Measurements from ENCODE around the gene DIMT1. TPM values are rescaled to one million over a fixed set of nuclear protein-coding genes. Genes with fewer than 3 reads are reported as not detected.

DIMT1 gene
- 21.7 and 22.1 TPM in 2 replicates for total RNA-seq

- intact Hi-C loops (cut with micrococcal nuclease): loop anchor here (1.0 to 5.0 kb wide), 4 partner anchors 9 to 181 kb away; partner anchors contain the start of genes IPO11 and KIF2A
Measured at GRCh38 chr5:62403411-62404250, at the start of gene DIMT1. Gene DIMT1 (minus strand): TSS chr5:62403905. CDS start chr5:62403772, 133 bp downstream.

GRCh38 chr5:62450259-62450658, 46.6 kb upstream of the DIMT1 start:
- intact Hi-C loops (cut with micrococcal nuclease): no loop called here

DNA sequence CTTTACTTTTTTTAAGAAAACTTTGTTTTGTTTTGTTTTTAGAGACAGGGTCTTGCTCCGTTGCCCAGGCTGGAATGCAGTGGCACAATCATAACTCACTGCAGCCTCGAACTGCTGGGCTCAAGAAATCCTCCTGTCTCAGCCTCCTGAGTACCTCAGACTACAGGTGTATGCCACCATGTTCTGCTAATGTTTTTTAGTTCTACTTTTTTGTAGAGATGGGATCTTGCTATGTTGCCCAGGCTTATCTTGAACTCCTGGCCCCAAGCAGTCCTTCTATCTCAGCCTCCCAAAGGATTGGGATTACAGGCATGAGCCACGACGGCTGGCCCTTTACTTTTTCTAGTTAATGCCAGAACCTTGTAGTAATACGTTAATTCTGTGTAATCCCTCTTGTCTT, 44.8 kb upstream of the DIMT1 start:
- intact Hi-C loops (cut with micrococcal nuclease): no loop called here

DNA sequence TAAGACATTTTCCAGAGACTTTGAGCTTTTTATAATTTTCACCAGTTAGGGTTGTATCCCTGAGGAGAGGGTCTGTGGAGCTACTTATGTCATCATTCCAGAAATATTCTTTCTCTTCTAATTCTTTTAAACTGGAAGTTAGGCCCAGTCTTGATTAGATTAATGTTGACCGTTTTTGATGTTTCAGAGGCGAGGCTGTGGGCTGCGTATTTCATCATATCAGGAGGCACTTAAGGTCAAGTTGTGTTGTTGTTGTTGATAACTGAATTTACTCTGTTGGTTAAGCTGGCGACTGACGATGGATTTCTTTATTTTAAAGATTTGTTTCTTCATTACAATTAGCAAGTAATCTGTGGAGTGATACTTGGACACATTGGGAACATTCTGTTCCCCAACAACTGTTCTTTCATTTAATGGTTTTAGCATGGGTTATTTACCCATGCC, 28.9 kb upstream of the DIMT1 start:
- intact Hi-C loops (cut with micrococcal nuclease): no loop called here

- intact Hi-C loops (cut with micrococcal nuclease): no loop called here
Measured at GRCh38 chr5:62431735-62432620, 28.3 kb upstream of the DIMT1 start.

- intact Hi-C loops (cut with micrococcal nuclease): no loop called here
Measured at GRCh38 chr5:62424763-62425162, 21.1 kb upstream of the DIMT1 start.

GRCh38 chr5:62421414-62421813, 17.7 kb upstream of the DIMT1 start:
- intact Hi-C loops (cut with micrococcal nuclease): no loop called here

DNA sequence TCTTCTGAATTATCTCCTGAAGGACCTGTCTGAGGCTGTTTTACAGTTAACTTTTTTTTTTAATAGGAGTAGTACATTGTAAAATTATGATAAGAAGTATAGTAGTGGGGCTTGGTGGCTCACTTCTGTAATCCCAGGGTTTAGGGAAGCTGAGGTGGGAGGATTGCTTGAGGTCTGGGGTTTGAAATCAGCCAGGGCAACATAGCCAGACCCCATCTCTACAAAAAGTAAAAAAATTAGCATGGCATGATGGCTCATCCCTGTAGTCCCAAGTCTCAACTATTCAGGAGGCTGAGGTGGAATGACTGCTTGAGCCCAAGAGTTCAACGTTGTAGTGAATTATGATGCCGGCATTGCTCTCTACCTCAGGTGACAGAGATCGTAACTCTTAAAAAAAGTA, 15.9 kb upstream of the DIMT1 start:
- intact Hi-C loops (cut with micrococcal nuclease): no loop called here

- intact Hi-C loops (cut with micrococcal nuclease): no loop called here
Measured at GRCh38 chr5:62418462-62419076, 14.9 kb upstream of the DIMT1 start.

- intact Hi-C loops (cut with micrococcal nuclease): loop anchor here (1.0 to 5.0 kb wide), 2 partner anchors 165 to 1081 kb away; partner anchors contain the start of genes LRRC70 and ZSWIM6
Measured at GRCh38 chr5:62413711-62414110, 10.0 kb upstream of the DIMT1 start.

- intact Hi-C loops (cut with micrococcal nuclease): loop anchor here (1.0 to 5.0 kb wide), 4 partner anchors 9 to 1080 kb away; partner anchors contain the start of genes DIMT1, KIF2A, LRRC70 and ZSWIM6
Measured at GRCh38 chr5:62412549-62413329, 9.0 kb upstream of the DIMT1 start, which contains the start of gene IPO11. Gene IPO11 (plus strand): TSS chr5:62412763. CDS start chr5:62437280, 24,517 bp downstream.

- intact Hi-C loops (cut with micrococcal nuclease): no loop called here
Measured at GRCh38 chr5:62395210-62395950, 8.3 kb downstream of the DIMT1 start.

DNA sequence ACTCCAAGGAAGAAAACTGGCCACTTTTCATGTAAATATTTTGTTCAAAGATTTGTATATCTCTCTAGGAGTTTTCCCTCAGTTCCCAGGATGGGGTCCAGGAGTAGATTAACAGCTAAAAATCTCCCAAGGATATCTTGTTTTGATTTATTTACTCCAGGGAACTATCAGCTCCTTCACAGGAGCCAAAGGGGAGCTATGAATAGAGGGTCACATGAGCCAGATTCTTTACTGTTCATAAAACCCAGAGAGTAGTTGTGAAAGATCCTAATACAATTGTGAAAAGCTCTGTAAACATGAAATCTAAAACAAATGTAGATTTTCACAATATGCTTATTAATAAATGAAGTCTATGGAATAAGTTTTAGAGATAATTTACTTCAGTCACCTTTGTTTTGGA, 16.9 kb downstream of the DIMT1 start:
- intact Hi-C loops (cut with micrococcal nuclease): no loop called here

GRCh38 chr5:62385816-62386400, 17.8 kb downstream of the DIMT1 start:
- intact Hi-C loops (cut with micrococcal nuclease): no loop called here

GRCh38 chr5:62385131-62385530, 18.6 kb downstream of the DIMT1 start:
- intact Hi-C loops (cut with micrococcal nuclease): no loop called here

DNA sequence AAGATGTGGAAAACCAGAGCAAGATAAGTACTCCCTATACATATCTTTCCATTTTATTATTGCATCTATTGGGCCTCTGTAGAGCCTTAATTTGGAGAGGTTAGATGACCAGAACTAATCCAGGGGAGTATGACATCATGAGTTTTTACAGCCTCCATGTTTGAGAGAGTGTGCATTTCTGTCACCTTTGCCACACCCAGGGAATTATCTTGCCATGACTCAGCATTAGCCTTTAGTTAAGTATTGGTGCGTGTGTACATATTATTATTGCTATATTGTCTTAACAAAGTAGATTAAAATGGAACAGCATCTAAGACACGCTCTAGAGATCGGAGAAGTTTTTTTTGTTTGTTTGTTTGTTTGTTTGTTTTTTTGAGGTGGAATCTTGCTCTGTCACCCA, 27.6 kb downstream of the DIMT1 start:
- intact Hi-C loops (cut with micrococcal nuclease): no loop called here

GRCh38 chr5:62375627-62376026, 28.1 kb downstream of the DIMT1 start:
- intact Hi-C loops (cut with micrococcal nuclease): no loop called here

- intact Hi-C loops (cut with micrococcal nuclease): no loop called here
Measured at GRCh38 chr5:62374090-62374489, 29.6 kb downstream of the DIMT1 start.

- intact Hi-C loops (cut with micrococcal nuclease): no loop called here
Measured at GRCh38 chr5:62373382-62373781, 30.3 kb downstream of the DIMT1 start.

Measured in T-helper 2 cell treated with Interferon-gamma antibody and Interleukin-4, amounts not matched to agents 100 ng/mL and 5 ng/mL, for 36 hours (primary cell).